Right lobe of liver (tissue), 4 donors: ENCODE results near the gene DNM1.

Source experiments
- POLR2A ChIP-seq: fragments of 450-650 bp; IDR thresholded peaks from one replicate; pipeline ENCODE4 v1.6.1; 2017; ENCODE audit warnings: antibody characterized with exemption, mild to moderate bottlenecking
- TF ChIP-seq, protein P1 (sequence below), 4 donors: fragments of 200-600 bp in 3 of 4; fragments of 450-650 bp in 1 of 4; IDR thresholded peaks; one replicate each; pipeline versions ENCODE4 v1.5.1 to v1.8.0; 2016 to 2022; ENCODE audit warnings: antibody characterized with exemption in 4 of 4, mild to moderate bottlenecking in 2 of 4
- donor health status: DM: no; HTN: no; CAD: no.
- donor health status: DM: no; HTN: no; CAD: no.
- donor health status: DM: no; HTN: yes; CAD: no.

DNA sequence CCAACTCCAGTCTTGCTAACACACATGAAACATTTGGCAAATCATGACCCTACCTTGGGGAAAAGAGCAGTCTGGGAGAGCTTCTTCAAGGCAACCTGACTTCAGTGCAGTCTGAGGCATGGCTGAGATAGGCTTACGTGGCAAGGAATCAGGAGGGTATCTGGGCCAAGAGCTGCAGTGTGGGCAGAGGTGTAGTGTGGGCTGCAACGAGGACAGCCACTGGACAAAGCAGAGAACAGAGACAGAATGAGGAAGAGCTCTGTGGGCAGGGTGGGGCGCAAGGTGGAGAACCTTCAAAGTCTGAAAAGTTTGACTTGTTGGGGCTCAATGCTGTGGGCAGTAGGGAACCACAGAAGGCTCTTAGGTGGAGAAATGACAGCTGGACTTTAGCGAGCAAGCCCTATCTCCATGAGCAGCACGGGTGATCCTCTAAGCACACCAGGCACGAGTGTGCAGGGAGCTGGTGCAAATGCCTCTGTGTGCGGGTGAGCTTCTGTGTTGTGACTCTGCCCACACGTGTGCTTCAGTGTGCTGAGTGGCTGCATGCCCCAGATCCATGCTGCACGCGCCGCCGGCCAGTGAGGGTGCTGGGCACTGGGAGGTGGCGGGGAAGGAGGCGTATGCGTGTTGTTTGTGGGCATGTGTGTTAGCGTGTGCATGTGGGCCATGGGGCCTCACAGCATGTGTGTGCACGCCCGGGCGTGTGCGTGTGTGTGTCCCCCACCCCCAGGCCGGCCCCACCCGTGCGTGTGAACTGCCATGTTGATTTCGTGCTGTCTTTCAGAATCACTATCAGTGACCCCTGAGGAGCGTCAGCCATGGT lies 49.3 kb downstream of the DNM1 start:
- TF ChIP-seq, protein P1, sequence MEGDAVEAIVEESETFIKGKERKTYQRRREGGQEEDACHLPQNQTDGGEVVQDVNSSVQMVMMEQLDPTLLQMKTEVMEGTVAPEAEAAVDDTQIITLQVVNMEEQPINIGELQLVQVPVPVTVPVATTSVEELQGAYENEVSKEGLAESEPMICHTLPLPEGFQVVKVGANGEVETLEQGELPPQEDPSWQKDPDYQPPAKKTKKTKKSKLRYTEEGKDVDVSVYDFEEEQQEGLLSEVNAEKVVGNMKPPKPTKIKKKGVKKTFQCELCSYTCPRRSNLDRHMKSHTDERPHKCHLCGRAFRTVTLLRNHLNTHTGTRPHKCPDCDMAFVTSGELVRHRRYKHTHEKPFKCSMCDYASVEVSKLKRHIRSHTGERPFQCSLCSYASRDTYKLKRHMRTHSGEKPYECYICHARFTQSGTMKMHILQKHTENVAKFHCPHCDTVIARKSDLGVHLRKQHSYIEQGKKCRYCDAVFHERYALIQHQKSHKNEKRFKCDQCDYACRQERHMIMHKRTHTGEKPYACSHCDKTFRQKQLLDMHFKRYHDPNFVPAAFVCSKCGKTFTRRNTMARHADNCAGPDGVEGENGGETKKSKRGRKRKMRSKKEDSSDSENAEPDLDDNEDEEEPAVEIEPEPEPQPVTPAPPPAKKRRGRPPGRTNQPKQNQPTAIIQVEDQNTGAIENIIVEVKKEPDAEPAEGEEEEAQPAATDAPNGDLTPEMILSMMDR (IDR thresholded peaks at IDR 0.05) = no peak
- no peak for TF ChIP-seq POLR2A
